ENCODE measurements around the gene TMCO4. TPM values are rescaled to one million over a fixed set of nuclear protein-coding genes. Genes with fewer than 3 reads are reported as not detected.
"Not testable (repeated sequence)": the region's sequence is repeated elsewhere in the genome, so short reads cannot be mapped to it uniquely, and the experiment has no call there.

The TMCO4 gene
- total RNA-seq, 1 donor from 2014 or later, result 6.1 TPM

DNA sequence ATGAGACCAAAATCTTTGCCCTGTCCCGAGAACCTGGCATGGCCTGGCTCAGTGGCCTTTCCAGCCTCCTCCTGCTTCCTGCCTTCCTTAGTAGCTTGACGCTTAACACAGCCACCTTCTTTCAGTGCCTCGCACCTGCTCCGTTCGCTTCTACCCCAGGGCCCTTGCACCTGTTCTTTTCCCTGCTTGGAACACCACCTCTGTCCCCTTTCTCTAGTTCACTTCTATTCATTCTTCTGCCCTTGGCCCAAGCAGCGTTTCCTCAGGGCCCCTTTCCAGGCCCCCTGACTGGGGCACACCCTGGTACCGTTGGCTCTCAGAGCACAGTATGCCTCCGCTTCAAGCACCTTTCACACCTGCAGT, 144.0 kb downstream of the TMCO4 start:
- no peak for DNase-seq

DNA sequence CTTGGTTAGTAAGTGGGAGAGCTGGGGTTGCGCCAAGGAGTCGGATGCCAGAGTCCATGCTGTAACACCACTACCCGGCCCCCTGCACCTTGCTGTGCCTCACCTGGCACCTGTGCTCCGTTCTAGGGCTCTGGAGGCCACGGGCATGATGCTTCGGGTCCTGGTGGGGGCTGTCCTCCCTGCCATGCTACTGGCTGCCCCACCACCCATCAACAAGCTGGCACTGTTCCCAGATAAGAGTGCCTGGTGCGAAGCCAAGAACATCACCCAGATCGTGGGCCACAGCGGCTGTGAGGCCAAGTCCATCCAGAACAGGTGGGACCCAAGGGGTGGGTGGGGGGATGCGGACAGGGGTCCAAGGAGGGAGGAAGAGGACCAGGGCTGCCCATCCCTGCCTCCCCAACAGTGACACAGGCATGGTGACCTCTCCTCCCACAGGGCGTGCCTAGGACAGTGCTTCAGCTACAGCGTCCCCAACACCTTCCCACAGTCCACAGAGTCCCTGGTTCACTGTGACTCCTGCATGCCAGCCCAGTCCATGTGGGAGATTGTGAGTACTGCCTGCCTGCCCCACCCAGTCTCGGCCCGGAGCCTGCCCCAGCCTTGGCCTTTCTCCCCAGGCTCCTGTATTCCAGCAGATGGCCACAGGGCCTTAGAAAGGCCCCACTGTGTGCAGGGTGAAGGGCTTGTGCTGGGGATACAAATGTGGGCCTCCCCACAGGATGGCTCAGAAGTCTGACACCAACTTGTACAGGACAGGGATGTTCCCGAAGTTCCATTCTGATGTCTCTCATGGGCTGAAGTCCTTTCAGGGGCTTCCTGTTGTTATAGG, 144.6 kb downstream of the TMCO4 start:
- DNase-seq, result no peak

DNA sequence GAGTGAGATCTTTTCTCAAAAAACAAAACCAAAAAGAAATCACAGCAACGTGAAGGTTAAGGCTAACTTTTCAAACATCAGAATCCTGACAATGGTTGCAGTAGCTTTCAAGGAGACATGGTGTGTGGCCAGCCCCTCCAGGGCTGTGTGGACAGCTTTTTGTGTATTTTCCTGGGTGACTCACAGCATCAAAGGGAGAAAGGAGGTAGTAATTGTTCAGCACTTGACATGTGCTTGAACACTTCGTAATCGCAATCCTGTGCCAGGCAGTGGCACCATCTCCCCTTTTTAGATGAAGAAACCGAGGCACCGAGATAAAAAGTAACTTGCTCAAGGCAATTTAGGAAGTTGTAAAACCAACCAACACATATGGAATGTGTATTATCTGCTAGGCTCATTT, 145.3 kb downstream of the TMCO4 start:
- DNase-seq, result no peak

DNA sequence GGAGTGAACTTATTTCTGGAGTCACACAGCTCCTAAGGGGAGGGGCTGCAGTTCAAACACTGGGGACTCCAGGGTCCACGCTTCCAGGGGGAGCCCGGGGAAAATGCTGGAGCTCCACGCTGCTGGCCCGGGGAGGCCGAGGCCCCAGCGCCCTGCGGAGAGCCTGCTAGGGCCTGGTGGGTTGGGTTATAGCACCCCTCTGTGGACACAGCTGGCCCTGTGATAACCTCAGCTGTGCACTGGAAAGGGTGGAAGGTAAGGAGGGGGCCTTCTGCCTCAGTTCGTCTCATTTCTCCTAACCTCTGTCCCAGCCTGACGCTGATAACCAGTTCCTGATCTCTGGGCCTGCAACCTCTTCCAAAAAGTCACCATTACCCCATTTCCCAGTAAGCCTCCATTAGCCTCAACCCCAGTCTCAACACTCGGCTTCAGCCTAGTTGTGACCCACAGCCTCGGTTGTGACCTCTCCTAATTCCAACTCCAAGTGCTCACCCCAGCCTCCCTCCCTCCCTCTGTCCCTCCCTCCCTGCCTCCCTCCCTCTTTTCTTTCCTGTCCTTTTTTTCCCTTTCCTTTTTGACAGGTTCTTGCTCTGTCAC, 148.5 kb downstream of the TMCO4 start:
- DNase-seq, result no peak

DNA sequence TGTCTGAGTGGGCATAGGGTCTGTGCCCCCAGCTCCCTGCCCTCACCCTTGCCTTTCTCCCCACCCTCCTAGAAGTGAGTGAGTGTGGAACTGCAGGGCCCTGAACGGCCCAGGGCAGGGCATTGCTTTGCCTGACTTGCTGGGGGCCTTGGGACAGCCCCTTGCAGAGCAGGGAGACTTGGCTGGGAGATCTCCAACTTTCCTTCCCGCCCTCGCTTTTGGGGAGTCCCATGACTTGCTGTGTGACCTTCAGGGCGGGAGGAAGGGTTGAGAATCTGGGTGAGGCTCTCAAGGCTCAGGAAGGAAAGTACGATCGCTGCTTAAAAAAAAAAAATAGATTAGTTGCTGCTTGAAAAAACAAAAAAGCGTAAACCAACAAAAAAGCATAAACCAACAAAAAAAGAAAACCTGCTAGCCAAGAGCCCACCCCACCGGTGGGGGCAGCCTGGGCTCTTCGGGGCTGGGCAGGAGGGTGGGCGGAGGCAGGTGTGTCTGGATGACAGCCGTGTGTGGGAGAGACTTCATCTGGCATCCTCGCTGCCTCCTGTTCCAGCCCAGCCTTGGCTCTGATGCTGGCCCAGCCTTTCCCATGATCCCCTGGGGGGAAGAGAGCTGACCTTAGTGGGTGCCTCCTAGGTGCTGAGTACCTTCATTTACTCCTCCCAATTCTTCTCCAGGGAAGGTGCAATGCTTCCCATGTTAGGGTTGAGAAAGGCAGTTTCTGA, 149.1 kb downstream of the TMCO4 start:
- DNase-seq, result no peak

DNA sequence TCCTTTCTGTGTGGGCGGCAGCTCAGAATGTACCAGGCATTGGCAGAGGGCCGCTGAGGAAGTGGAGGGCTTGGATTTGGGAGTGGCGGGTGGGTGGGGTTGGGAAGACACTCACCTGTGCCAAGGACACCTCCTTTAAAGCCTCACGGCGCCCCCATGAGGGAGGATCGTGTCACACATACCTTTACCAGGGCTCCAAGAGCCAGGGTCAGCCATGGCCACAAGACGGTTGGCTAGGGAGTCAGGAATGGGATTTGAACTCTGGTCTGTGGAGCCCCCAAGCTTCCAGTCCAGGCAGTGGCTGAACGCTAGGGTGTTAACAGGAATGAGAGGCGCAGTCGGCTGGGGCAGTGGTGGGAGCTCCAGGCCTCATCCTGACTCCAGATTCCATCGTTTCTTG, 151.0 kb downstream of the TMCO4 start:
- DNase-seq, result no peak

DNA sequence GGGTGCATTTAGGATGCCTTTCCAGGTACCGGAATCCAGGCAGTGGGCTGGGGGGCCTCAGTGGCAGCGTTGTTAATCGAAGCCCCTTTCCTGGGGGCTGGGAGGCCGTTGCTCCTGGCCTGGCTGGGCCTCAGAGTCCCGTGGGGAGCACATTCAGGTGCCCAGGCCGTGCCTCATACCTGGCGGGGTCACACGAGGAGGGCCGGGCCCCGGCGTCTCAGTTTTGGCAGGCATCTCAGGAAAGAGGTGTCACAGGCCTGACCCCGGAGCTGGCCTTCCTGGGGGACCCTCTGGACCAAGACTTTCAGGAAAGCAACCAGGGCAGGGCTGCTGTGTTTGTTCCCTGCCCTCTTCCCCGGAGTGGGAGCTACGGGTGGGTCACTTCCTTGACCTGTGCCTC, 151.5 kb downstream of the TMCO4 start:
- no peak for DNase-seq

DNA sequence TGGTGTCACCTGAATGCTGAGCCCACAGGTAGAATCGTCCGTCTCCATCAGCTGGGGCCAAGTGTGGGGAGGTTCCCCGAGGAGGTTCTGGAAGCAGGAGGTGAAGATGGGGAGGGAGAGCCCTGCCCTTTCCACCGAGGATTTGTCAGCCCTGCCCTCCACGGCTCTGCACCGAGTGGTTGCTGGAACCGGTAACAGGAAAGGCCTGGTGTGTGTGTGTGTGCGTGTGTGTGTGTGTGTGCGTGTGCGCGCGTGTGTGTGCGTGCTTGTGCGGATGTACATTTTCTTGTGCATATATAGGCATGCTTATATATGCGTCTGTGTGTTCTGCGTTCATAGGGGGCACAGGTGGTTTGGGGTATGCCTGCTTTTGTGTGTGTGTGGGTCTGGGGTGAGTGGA, 152.1 kb downstream of the TMCO4 start:
- no peak for DNase-seq

DNA sequence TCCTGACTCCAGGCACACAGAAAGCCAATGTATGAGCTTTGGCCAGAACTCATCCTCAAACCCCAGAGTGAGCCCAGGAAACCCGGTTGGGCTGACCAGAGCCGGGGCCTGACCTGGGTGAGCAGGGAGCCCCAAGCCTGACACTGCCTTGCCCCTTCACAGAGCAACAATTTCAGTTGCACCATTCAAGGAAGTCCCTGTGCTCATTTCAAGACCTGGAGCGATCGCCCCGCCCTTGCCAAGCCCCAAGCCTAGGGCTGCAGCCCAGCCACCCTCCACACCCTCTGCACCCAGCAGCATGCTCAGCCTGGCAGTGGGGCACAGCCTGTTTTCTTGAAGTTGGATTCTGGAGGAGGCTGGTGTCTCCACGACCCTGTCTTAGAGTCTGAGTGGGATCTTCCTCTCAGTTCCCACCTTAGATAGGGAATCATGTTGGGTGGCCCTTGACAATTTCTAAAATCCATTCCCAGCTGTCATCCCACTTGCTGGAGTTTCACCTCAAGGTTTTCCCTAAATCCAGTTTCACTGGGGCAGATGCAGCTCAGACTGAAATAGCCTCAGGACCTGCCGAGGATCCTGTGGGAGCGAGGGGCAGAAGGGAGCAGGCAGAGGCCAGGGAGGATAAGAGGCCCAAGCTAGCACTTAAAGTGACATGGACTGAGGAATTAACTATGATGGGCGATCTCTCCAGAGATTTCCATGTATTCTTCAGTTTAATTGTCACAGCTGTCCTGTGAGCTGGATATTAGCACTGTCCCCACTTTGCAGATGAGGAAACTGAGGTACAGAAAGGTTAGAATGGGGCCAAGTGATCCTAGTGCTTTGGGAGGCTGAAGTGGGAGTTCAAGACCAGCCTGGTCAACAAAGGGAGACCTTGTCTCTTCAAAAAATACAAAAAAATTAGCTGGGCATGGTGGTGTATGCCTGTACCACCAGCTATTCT, 153.1 kb downstream of the TMCO4 start:
- no peak for DNase-seq

DNA sequence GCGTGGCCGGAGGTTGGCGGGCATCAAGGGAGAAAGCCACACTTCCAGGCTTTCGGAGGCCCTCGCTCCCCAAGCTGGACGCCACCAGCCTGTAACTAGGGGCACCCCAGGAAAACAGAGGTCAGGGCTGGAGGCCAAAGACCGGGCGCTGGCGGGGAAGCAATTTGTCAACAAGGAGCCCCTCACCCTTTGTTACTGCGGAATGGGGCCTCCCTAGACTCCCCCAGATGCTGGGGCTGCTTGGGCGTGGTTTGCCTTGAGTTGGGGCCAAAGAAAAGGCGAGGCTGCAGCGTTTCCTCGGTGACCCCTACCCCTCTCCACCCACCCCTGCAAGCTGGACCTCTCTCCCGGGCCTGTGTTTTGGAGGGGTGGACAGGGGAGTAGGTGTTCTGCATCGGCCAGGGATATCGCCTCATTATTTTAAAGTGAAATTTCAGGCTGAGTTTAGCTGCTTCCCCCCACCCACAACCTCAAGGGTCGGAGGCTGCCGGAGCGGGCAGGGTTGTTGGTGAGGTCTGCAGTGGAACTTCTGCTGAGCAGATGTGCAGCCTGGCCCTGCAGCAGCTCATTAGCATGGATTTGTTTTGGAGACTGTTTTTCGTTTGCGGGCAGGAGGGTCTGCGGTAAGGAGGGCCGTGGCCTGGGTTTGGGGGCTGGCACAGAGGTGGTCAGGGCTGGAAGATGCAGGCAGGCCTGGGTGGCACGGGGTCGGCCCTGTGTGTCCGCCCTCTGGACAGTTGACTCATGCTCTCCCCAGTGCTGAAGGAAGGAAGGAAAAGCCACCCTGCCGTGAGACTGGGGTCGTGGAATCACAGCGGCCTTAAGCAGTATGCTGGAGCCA, 154.1 kb downstream of the TMCO4 start:
- peak; percentile 42 for DNase-seq

DNA sequence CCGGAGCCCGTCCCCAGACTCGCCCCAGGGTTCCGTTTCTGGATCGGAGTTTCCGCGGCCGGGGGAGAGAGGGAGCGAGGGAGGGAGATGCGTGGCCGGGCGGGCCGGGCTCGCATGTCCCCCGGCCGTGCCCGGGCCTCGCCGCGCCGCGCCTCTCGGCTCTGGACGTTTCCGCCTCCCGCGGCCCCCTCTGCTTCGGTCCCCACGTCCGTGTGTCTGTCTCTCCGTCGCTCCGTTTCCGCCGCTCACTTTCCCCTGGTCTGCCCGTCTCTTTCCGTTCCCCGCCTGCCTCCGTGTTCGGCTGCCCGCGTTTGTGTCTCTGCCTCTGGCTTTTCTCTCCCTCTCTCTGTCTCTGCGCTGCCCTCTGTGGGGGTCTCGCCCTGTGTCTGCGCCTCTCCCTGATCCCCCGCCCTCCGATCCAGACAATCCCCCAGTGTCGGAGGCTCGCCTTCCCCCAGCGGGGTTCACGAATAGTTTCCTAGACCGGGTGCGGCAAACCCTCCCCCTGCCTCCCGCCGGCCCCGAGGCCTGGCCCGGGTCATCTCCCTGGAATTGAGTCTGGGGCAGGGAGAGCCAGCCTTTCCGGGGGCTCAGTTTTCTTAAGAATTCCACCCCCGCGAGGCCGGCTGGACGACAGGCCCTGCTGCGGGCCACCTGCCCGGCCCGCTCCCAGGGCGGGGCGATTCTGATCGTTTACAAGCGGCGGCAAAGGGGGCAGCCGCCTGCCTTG, 154.9 kb downstream of the TMCO4 start:
- DNase-seq, result no peak

DNA sequence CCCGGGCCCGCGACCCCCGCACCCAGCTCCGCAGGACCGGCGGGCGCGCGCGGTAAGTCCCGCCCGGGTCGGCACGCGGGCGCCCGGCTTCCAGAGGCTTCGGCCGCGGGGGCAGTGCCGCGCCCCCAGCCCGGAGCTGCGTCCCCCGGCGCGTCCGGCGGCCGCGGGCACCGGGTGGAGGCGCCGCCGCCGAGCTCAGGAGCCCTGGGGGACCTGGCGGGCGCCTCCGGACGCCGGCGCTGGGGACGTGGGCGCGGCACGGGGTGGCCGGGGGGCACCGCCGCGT, 155.4 kb downstream of the TMCO4 start:
- DNase-seq, result no peak

DNA sequence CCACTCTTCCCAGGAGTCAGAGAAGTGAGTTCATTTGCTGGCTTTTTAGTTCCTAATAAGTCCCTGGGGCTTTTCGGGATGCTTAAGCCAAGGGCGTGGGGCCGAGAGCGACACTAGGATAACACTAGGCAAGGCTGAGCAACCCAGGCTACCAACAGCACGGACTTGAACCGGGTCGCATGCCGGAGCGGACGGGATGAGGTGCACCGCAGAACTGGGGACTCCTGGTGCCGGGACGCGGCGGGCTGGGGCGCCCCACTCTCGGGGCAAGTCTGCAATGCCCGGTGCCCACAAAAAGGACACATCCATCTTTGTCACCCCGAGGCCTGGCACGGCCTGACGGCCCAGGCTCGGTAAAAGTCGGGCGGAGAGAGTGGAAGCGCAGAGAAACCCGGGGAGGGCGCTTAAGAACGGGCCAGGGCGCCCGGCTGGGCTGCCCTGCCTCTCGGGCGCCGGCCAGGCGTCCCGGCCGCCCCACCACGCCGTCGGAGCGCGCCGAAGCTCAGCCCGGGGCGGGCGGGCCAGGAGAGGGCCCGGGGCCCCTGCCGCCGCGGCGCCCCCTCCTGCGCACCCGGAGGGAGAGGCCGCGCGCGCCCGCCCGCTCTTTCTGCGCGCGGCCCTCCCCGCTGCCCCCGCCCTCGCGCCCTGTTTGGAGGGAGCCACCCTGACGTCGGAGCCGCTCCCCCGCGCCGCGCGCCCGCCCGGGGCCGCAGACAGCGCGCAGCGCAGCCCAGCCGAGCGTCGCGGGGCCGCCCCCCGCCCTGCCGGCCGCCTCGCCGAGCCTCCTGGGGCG, 155.9 kb downstream of the TMCO4 start, which contains the start of gene NBL1:
TSS of gene NBL1 (plus strand) at position 710 of the 793 bp plus-strand sequence. CDS start 10,720 bp downstream, outside the sequence.
- peak; percentile 42 for DNase-seq

DNA sequence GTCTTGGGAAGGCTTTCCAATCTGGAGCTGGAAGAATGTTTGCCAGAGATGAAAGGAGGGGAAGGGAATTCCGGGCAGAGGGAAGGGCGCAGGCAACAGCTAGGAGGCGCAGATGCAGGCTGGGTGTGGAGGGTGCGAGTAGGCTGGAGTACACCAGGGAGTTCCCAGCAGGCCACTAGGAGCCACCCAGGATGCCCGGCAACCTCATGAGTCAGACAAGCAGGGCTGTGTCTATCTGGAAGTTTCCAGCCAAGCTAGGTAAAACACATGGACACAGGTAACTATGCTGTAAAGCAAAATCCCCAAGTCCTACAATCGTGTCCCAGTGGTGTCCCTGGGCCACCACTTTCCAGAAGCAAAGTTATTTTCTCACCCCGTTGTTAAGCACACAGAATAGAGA, 156.6 kb downstream of the TMCO4 start:
- no peak for DNase-seq

DNA sequence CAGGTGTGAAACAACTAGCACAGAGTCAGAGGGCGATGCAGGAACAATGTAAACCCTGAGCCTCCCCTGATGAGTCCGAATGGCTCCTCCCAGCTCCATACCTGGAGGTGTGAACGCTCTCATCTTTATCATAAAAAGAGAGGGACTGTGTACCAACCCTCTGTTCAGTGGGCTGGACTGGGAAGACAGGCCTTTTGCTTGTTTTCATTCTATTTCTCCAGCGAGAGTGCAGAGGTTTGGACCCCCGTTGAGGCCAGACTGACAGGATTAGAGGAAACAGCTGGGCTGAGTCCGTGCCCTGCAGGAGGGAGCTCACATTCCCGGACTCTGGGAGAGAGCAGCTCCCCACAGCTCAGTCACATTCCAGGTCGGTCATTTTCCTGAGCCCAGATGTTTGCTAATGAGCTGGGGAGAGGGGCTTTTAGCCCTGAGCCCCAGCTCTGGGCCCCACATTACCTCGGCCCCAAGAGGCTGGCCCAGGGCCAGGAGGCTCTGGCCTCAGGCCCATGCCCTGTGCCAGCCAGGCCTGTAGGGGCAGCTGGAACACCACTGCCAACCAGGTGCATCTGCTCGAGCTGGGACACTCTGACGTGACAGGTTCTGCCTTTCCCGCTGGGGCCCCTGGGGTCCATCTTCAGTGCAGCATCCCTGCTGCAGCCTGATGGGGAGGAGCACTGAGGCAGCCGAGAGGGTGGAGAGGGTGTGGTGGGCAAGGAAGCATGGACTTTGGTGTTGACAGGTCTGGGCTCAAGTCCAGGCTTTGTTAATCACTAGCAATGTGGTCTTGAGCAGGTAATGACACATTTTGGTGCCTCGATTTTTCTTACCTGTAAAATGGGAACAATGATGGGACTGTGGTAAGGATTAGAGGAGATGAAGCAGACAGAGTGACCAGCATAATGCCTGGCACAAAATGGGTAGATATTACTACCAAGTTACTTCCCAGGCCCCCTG, 159.1 kb downstream of the TMCO4 start:
- no peak for DNase-seq

DNA sequence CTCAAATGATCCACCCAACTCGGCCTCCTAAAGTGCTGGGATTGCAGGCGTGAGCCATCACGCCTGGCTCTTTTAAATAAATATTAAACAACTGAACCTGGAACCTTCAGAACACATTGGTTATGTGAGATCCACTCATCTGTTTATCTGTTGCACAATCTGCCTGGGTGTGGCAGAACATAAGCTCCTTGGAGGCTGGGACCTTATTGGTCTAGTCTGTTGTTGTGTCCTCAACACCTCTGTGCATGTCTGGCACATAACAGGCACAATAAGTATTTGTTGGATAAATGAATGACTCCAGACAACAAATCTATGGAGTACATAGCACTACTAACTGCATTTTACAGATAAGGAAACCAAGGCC, 159.7 kb downstream of the TMCO4 start:
- no peak for DNase-seq

DNA sequence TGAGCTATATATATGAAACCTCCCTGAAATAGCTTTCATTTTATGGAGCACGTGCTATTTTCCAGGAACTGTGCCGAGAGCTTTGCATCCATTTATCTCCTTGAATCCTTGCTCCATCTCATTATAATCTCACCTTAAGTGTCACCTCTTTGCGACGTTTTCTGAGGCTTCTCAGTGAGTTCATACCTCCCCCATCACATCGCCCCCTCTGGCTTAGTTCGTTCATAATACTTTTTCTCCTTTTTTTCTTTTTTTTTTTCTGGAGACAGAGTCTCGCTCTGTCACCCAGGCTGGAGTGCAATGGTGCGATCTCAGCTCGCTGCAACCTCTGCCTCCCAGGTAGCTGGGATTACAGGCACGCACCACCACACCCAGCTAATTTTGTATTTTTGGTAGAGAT, 160.5 kb downstream of the TMCO4 start:
- DNase-seq, result not testable (repeated sequence)

DNA sequence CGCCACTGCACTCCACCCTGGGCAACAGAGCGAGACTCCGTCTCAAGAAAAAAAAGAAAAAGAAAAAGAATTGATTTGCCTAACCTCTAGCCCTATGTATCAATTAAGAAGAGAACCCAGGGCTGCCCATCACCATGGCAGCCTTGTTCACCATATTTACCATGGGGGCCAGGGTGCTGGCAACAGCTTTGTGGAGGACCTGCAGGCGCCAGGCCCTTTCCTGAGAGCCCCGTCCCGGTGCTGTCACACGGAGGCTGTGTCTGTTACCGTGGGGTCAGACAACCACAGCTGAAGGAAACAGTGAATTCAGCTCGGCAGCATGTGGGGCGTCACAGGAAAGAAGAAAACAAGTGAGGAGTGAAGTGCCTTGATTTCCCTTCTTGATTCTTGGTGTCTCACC, 162.1 kb downstream of the TMCO4 start:
- no peak for DNase-seq

DNA sequence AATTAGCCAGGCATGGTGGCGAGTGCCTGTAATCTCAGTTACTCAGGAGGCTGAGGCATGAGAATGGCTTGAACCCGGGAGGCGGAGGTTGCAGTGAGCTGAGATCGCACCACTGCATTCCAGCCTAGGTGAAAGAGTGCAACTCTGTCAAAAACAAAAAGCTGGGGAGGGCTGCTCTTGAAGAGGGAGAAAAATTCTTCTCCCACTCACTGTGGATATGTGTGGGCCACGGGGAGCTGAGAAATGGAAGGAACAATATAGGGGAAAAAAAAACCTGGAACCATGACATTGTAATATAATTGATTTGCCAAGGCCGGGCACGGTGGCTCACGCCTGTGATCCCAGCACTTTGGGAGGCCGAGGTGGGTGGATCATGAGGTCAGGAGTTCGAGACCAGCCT, 163.0 kb downstream of the TMCO4 start:
- DNase-seq, result not testable (repeated sequence)

Data from skin of body (tissue), 2 donors.